H1 (cell line): ENCODE measurements around the gene SLC4A7. TPM values are rescaled to one million over a fixed set of nuclear protein-coding genes. Genes with fewer than 3 reads are reported as not detected.

Experiments used
- CTCF ChIA-PET: fragments of 300-600 bp; sonication (Branson Sonifier 250); formaldehyde crosslinking; loops from one replicate; lab custom pipeline; 2021; ENCODE audit not compliant: partially characterized antibody; lab: Charles Lee
- POLR2A ChIA-PET: fragments of 300-600 bp; sonication (Branson Sonifier 250); formaldehyde crosslinking; loops from one replicate; lab custom pipeline; 2021; ENCODE audit warnings: inconsistent platforms; ENCODE audit not compliant: partially characterized antibody; lab: Charles Lee
- DNase-seq, 2 experiments: peaks; one replicate each; pipeline versions ENCODE4 v3.0.0 to v3.0.0-alpha.2; 2010 to 2022; ENCODE audit warnings: low spot score in 2 of 2, low read depth in 1 of 2, mixed read lengths in 1 of 2
- FAIRE-seq: peaks from 2 replicates; lab custom pipeline; 2011; peaks lifted over from hg19 to GRCh38; lab: Jason Lieb, UNC
- H2AFZ ChIP-seq: 2 replicates; pipeline ENCODE4 v1.8.1; 2012; ENCODE audit warnings: low read length, inconsistent platforms
- H2AK5ac ChIP-seq: 2 replicates; pipeline ENCODE4 v1.6.1; 2013; ENCODE audit warnings: low read depth, low read length
- H2BK120ac ChIP-seq: replicated peaks from 2 replicates; pipeline ENCODE3; 2013; ENCODE audit warnings: low read depth, low read length, inconsistent platforms
- H2BK12ac ChIP-seq: 2 replicates; pipeline ENCODE4 v1.6.1; 2013; ENCODE audit warnings: low read depth, low read length
- H2BK15ac ChIP-seq: 2 replicates; pipeline ENCODE4 v1.6.1; 2013; ENCODE audit warnings: low read length
- H2BK20ac ChIP-seq: 2 replicates; pipeline ENCODE4 v1.6.1; 2013; ENCODE audit warnings: low read length
- H2BK5ac ChIP-seq: 2 replicates; pipeline ENCODE4 v1.6.1; 2013; ENCODE audit warnings: low read depth, low read length
- H3K14ac ChIP-seq: 2 replicates; pipeline ENCODE4 v1.6.1; 2013; ENCODE audit warnings: inconsistent platforms; ENCODE audit not compliant: insufficient read length
- H3K18ac ChIP-seq: 2 replicates; pipeline ENCODE4 v1.6.1; 2013; ENCODE audit warnings: low read length; ENCODE audit errors: extremely low read depth
- H3K23ac ChIP-seq: 2 replicates; pipeline ENCODE4 v1.6.1; 2013; ENCODE audit warnings: inconsistent platforms; ENCODE audit not compliant: insufficient read length
- H3K23me2 ChIP-seq: 2 replicates; pipeline ENCODE4 v1.6.1; 2013; ENCODE audit warnings: low read depth, low read length
- H3K27ac ChIP-seq: 2 replicates; pipeline ENCODE4 v1.6.1; 2011; ENCODE audit warnings: low read depth, low read length, inconsistent platforms
- H3K27me3 ChIP-seq, 4 experiments: replicated peaks in 1 of 4; 1 replicate in 1 of 4; 2 replicates in 3 of 4; pipeline versions ENCODE4 v1.6.1 to v1.8.1; 2011 to 2013; ENCODE audit warnings: low read length in 3 of 4, mild to moderate bottlenecking in 3 of 4, inconsistent platforms in 2 of 4, mixed read lengths in 2 of 4, moderate library complexity in 1 of 4; ENCODE audit not compliant: control insufficient read depth in 3 of 4, insufficient read depth in 3 of 4; ENCODE audit errors: extremely low read depth in 1 of 4
- H3K36me3 ChIP-seq, 4 experiments: 2 replicates each; pipeline versions ENCODE4 v1.6.1 to v1.8.1; 2011 to 2013; ENCODE audit warnings: mild to moderate bottlenecking in 4 of 4, low read length in 3 of 4, moderate library complexity in 2 of 4, control low read depth in 1 of 4, inconsistent platforms in 1 of 4; ENCODE audit not compliant: insufficient read depth in 4 of 4, control insufficient read depth in 2 of 4
- H3K4ac ChIP-seq: replicated peaks from 2 replicates; pipeline ENCODE3; 2013; ENCODE audit warnings: low read length, low read depth, mixed read lengths, inconsistent platforms; ENCODE audit not compliant: insufficient read length
- H3K4me1 ChIP-seq, 4 experiments: replicated peaks in 1 of 4; 1 replicate in 1 of 4; 2 replicates in 3 of 4; pipeline versions ENCODE4 v1.6.1 to v1.8.1; 2011 to 2013; ENCODE audit warnings: low read length in 3 of 4, inconsistent platforms in 2 of 4, mixed read lengths in 1 of 4; ENCODE audit not compliant: insufficient read depth in 4 of 4, control insufficient read depth in 3 of 4
- H3K4me2 ChIP-seq, 2 experiments: 2 replicates each; pipeline versions ENCODE4 v1.6.1 to v1.8.1; 2011 to 2013; ENCODE audit warnings: low read depth in 2 of 2, low read length in 2 of 2, control low read depth in 1 of 2, inconsistent platforms in 1 of 2, mild to moderate bottlenecking in 1 of 2; ENCODE audit not compliant: insufficient read depth in 1 of 2
- H3K4me3 ChIP-seq, 4 experiments: fragments of 200-600, 300-600 bp in 1 of 4; sonication (generic), shearing (Covaris generic), sonication (Bioruptor Twin) in 1 of 4; 2 replicates each; pipeline versions ENCODE4 v1.5.1 to v1.8.1; 2011 to 2016; ENCODE audit warnings: low read length in 4 of 4, low read depth in 3 of 4, control low read depth in 2 of 4, inconsistent platforms in 2 of 4, mild to moderate bottlenecking in 2 of 4, mixed read lengths in 1 of 4, moderate library complexity in 1 of 4; ENCODE audit not compliant: insufficient read depth in 2 of 4; ENCODE audit errors: extremely low read depth in 1 of 4
- H3K56ac ChIP-seq: replicated peaks from 2 replicates; pipeline ENCODE3; 2013; ENCODE audit warnings: low read depth, mild to moderate bottlenecking, mixed read lengths, low read length, inconsistent platforms; ENCODE audit not compliant: insufficient read length
- H3K79me1 ChIP-seq: 2 replicates; pipeline ENCODE4 v1.6.1; 2013; ENCODE audit warnings: low read depth, low read length, control low read depth
- H3K79me2 ChIP-seq, 2 experiments: 2 replicates each; pipeline versions ENCODE4 v1.6.1 to v1.8.1; 2012 to 2013; ENCODE audit warnings: low read length in 2 of 2, mild to moderate bottlenecking in 2 of 2, inconsistent platforms in 1 of 2; ENCODE audit not compliant: insufficient read depth in 2 of 2, control insufficient read depth in 1 of 2
- H3K9ac ChIP-seq, 4 experiments: replicated peaks in 1 of 4; 1 replicate in 1 of 4; 2 replicates in 3 of 4; pipeline versions ENCODE4 v1.6.1 to v1.8.1; 2011 to 2013; ENCODE audit warnings: low read depth in 3 of 4, low read length in 3 of 4, control low read depth in 2 of 4, mild to moderate bottlenecking in 2 of 4, moderate library complexity in 2 of 4, inconsistent platforms in 1 of 4; ENCODE audit errors: extremely low read depth in 1 of 4
- H3K9me3 ChIP-seq, 2 experiments: 2 replicates each; pipeline versions ENCODE4 v1.6.1 to v1.8.1; 2012 to 2013; ENCODE audit warnings: mild to moderate bottlenecking in 2 of 2, moderate library complexity in 2 of 2, control low read depth in 1 of 2, inconsistent platforms in 1 of 2, low read depth in 1 of 2, low read length in 1 of 2, mixed read lengths in 1 of 2; ENCODE audit not compliant: insufficient read depth in 2 of 2
- H4K20me1 ChIP-seq, 2 experiments: replicated peaks in 1 of 2; 2 replicates each; pipeline versions ENCODE3 to v1.8.1; 2011 to 2013; ENCODE audit warnings: inconsistent platforms in 2 of 2, low read length in 2 of 2, mild to moderate bottlenecking in 1 of 2; ENCODE audit not compliant: insufficient read depth in 2 of 2, control insufficient read depth in 1 of 2
- H4K5ac ChIP-seq: 2 replicates; pipeline ENCODE4 v1.6.1; 2013; ENCODE audit warnings: low read length, low read depth, mixed read lengths, inconsistent platforms; ENCODE audit not compliant: insufficient read length
- H4K8ac ChIP-seq: 2 replicates; pipeline ENCODE4 v1.8.0; 2013; ENCODE audit warnings: mild to moderate bottlenecking, moderate library complexity, low read length, inconsistent platforms; ENCODE audit not compliant: insufficient read depth; ENCODE audit errors: extremely low read depth
- H4K91ac ChIP-seq: replicated peaks from 2 replicates; pipeline ENCODE3; 2013; ENCODE audit warnings: low read length, mixed read lengths, inconsistent platforms; ENCODE audit not compliant: insufficient read length
- CTBP2 ChIP-seq: IDR thresholded peaks from 2 replicates; pipeline ENCODE4 v1.7.0; 2011; ENCODE audit warnings: borderline replicate concordance, mild to moderate bottlenecking, moderate library complexity, mixed read lengths, low read length; ENCODE audit not compliant: insufficient read depth, insufficient read length
- CTCF ChIP-seq, 3 experiments: IDR thresholded peaks; 1 replicate in 2 of 3; 2 replicates in 1 of 3; pipeline versions ENCODE4 v1.5.1 to v1.6.1; 2011; ENCODE audit warnings: low read length in 3 of 3, mild to moderate bottlenecking in 3 of 3, inconsistent platforms in 2 of 3, low read depth in 1 of 3, moderate library complexity in 1 of 3; ENCODE audit not compliant: insufficient read depth in 1 of 3; ENCODE audit errors: control extremely low read depth in 1 of 3
- RAD21 ChIP-seq, 2 experiments: IDR thresholded peaks in 1 of 2; conservative IDR thresholded peaks in 1 of 2; 2 replicates each; pipeline ENCODE4 v1.6.1; 2011; ENCODE audit warnings: low read depth in 2 of 2, low read length in 2 of 2, improper control_type of control experiment in 1 of 2, inconsistent platforms in 1 of 2, mild to moderate bottlenecking in 1 of 2, moderate library complexity in 1 of 2
- USF2 ChIP-seq: IDR thresholded peaks from 2 replicates; pipeline ENCODE4 v1.6.1; 2011; ENCODE audit warnings: low read length, improper control_type of control experiment
- WGBS, 2 experiments: shearing (Covaris generic) in 1 of 2; methylation state at CpG; one replicate each; pipeline versions ENCODE4 v1.1.6 to v1.1.7; 2013 to 2015; ENCODE audit warnings: low lambda C conversion rate in 2 of 2, mixed read lengths in 2 of 2, inconsistent platforms in 1 of 2, low coverage in 1 of 2, missing lambda C conversion rate in 1 of 2; ENCODE audit not compliant: insufficient replicate concordance in 2 of 2, insufficient coverage in 1 of 2, insufficient read length in 1 of 2; ENCODE audit errors: extremely low coverage in 1 of 2, missing lambda C conversion rate in 1 of 2; 5-methylcytosine and 5-hydroxymethylcytosine counted together
- polyA plus RNA-seq, 7 experiments: library from polyadenylated mRNA; depleted of rRNA in 3 of 7; stranded (reverse) in 5 of 7; unstranded in 2 of 7; fragments of >200 nt in 5 of 7; fragments of 200-250 nt in 2 of 7; gene quantifications; 1 replicate in 5 of 7; 2 replicates in 1 of 7; 4 replicates in 1 of 7; pipeline versions ENCODE4 v1.2.1 to v1.2.3, GENCODE V29; 2011 to 2013; ENCODE audit warnings: missing spikeins in 2 of 7, mixed read lengths in 2 of 7
- total RNA-seq: library from RNA; stranded (reverse); fragmentation: NEBNext Ultra II Directional; extraction: Animal tissue kit (Norgen Biotek cat#: 25700); gene quantifications from 2 replicates; pipeline ENCODE4 v1.2.1, GENCODE V29; 2021

The SLC4A7 gene
- total and polyA plus RNA-seq, 2 of the 8 experiments (the other 6 are each of a cell fraction or from before 2014, with no cell fraction given), result 14.9 to 70.5 TPM

GRCh38 chr3:27357665-27358258, 126.4 kb downstream of the SLC4A7 start:
- H3K23ac ChIP-seq, result no peak overlapping the region
- H3K4me3 ChIP-seq, result no peak overlapping the region
- H4K8ac ChIP-seq, result no peak overlapping the region
- no peak overlapping the region for H3K9ac ChIP-seq
- no peak overlapping the region for H2BK15ac ChIP-seq
- no peak overlapping the region for H2BK120ac ChIP-seq
- POLR2A ChIA-PET, result no interaction called here
- peak; percentile 69 to 75 for TF ChIP-seq RAD21 (IDR thresholded peaks at IDR 0.05 in 1 of 2, conservative IDR thresholded peaks at IDR 0.05 in 1 of 2; ENCODE audit: low read depth in 2 of 2, low read length in 2 of 2)
- TF ChIP-seq CTCF (IDR thresholded peaks at IDR 0.05; ENCODE audit: control extremely low read depth in 1 of 3, insufficient read depth in 1 of 3, low read depth in 1 of 3, low read length in 3 of 3), result peak; percentile 66 to 77 (median 68)
- no peak for TF ChIP-seq USF2
- no peak for TF ChIP-seq CTBP2
- CTCF ChIA-PET, result interaction anchor here (0.6 to 1.8 kb wide), 13 partner anchors 9 to 375 kb away, joined by 3 to 18 read pairs (median 3); partner anchors contain the start of gene NEK10
- no peak overlapping the region for H2AK5ac ChIP-seq
- peaks cover 0 to 1% (median 0%) of the 10 kb centered on the region in 4 experiments; a peak in 1 of 7 replicates for H3K27me3 ChIP-seq
- FAIRE-seq (peak; percentile 96), DNase-seq (peak; percentile 25 to 55)
- H3K56ac ChIP-seq, result no peak overlapping the region
- H3K4ac ChIP-seq, result no peak overlapping the region
- no peak overlapping the region for H2BK12ac ChIP-seq
- no peak overlapping the region for H2BK20ac ChIP-seq
- H3K4me1 ChIP-seq, result peaks cover 0 to 12% (median 6%) of the 10 kb centered on the region in 4 experiments; a peak in 5 of 7 replicates
- H3K79me2 ChIP-seq, result no peaks in the 10 kb centered on the region
- no peak overlapping the region for H4K91ac ChIP-seq
- H3K14ac ChIP-seq, result no peak overlapping the region
- no peaks in the 10 kb centered on the region for H3K9me3 ChIP-seq
- H3K4me2 ChIP-seq, result no peak overlapping the region
- no peak overlapping the region for H4K5ac ChIP-seq
- no peak overlapping the region for H3K27ac ChIP-seq
- 4% methylated on average over 1 of the region's 1 CpG; no CpG with 5 or more reads in 1 of the 2 experiments for WGBS, 2 experiments
- H3K79me1 ChIP-seq, result no peaks in the 10 kb centered on the region
- H2BK5ac ChIP-seq, result no peak overlapping the region
- no peaks in the 10 kb centered on the region for H3K36me3 ChIP-seq
- no peak overlapping the region for H3K18ac ChIP-seq
- no peaks in the 10 kb centered on the region for H4K20me1 ChIP-seq
- no peak overlapping the region for H2AFZ ChIP-seq
- no peaks in the 10 kb centered on the region; the same call in 1 of the 2 replicates for H3K23me2 ChIP-seq
